ENCODE data around the gene SOWAHC. TPM values are rescaled to one million over a fixed set of nuclear protein-coding genes. Genes with fewer than 3 reads are reported as not detected.

The SOWAHC gene
- total RNA-seq = 5.1 and 16.3 TPM in 2 replicates

GRCh38 chr2:109613922-109614714 lies at the start of gene SOWAHC, which contains the start of gene SEPTIN10:
Gene SOWAHC (plus strand): TSS chr2:109614364. CDS start chr2:109614490, 126 bp downstream.
Gene SEPTIN10 (minus strand): TSS chr2:109613966. CDS start chr2:109613827, 139 bp downstream.

Other genes with a start within 250 kb of the SOWAHC start
- 51.9 and 56.9 TPM in 2 replicates for gene SEPTIN10, start 398 bp upstream of the SOWAHC start, total RNA-seq
- 2.8 and 8.1 TPM in 2 replicates for gene RGPD5, start 179.9 kb downstream of the SOWAHC start, total RNA-seq